ENCODE measurements around the gene LY6G6F. TPM values are rescaled to one million over a fixed set of nuclear protein-coding genes. Genes with fewer than 3 reads are reported as not detected.

LY6G6F gene
- total and polyA plus RNA-seq, 2 of the 13 experiments (the other 11 are each of a cell fraction or from before 2014, with no cell fraction given): not detected

GRCh38 chr6:31734821-31735406, 28.2 kb downstream of the LY6G6F start (continued):
- TF ChIP-seq HNF4G (IDR thresholded peaks at IDR 0.05; ENCODE audit: borderline replicate concordance, low read depth, low read length): no peak
- TF ChIP-seq HNF4G (CRISPR knock-in tag; IDR thresholded peaks at IDR 0.05; ENCODE audit: borderline replicate concordance, low read depth): 0 out of 2 replicates have a peak, but pooled peaks have one; percentile 4
- TF ChIP-seq SIN3A (IDR thresholded peaks at IDR 0.05; ENCODE audit: borderline replicate concordance, low read depth, low read length): peak; percentile 69; the same call in 1 of the 2 replicates
- TF ChIP-seq TAF1 (CRISPR knock-in tag; IDR thresholded peaks at IDR 0.05): peak; percentile 69
- TF ChIP-seq ZNF441 (CRISPR knock-in tag; IDR thresholded peaks at IDR 0.05; ENCODE audit: borderline replicate concordance): 0 out of 2 replicates have a peak, but pooled peaks have one; percentile 40
- peak; percentile 31 for TF ChIP-seq CCAR2 (optimal IDR thresholded peaks at IDR 0.05; ENCODE audit: low read depth, low read length)
- peak; percentile 54; the same call in 1 of the 2 replicates for TF ChIP-seq ZNF253 (CRISPR knock-in tag; IDR thresholded peaks at IDR 0.05; ENCODE audit: borderline replicate concordance)
- TF ChIP-seq FOXP4 (CRISPR knock-in tag; IDR thresholded peaks at IDR 0.05): 0 out of 2 replicates have a peak, but pooled peaks have one; percentile 7
- peak; percentile 95 for TF ChIP-seq ETV5 (CRISPR knock-in tag; IDR thresholded peaks at IDR 0.05; ENCODE audit: borderline replicate concordance)
- TF ChIP-seq HNRNPUL1 (IDR thresholded peaks at IDR 0.05; ENCODE audit: low read depth, low read length): no peak
- TF ChIP-seq MTERF4 (CRISPR knock-in tag; IDR thresholded peaks at IDR 0.05): no peak
- TF ChIP-seq HDAC2 (CRISPR knock-in tag; IDR thresholded peaks at IDR 0.05): 0 out of 2 replicates have a peak, but pooled peaks have one; percentile 3
- TF ChIP-seq IKZF5 (CRISPR knock-in tag; IDR thresholded peaks at IDR 0.05): peak; percentile 14; the same call in 1 of the 2 replicates
- no peak for TF ChIP-seq POLR2AphosphoS2 (IDR thresholded peaks at IDR 0.05; ENCODE audit: low read depth, low read length)
- TF ChIP-seq PRDM10 (CRISPR knock-in tag; IDR thresholded peaks at IDR 0.05; ENCODE audit: low read depth): 0 out of 2 replicates have a peak, but pooled peaks have one; percentile 49
